ENCODE measurements around the gene RAB11B. TPM values are rescaled to one million over a fixed set of nuclear protein-coding genes. Genes with fewer than 3 reads are reported as not detected.

Gene RAB11B
- total and polyA plus RNA-seq, 9 of the 15 experiments (the other 6 are each of a cell fraction or from before 2014, with no cell fraction given) = 0.74 to 71.0 (median 13.8) TPM

GRCh38 chr19:8389891-8390616 is at the start of gene RAB11B (continued):
- no peak for TF ChIP-seq ZNF609 (CRISPR knock-in tag; IDR thresholded peaks at IDR 0.05; ENCODE audit: borderline replicate concordance)
- no peak for TF ChIP-seq POLR3A (IDR thresholded peaks at IDR 0.05; ENCODE audit: borderline replicate concordance, extremely low read depth, insufficient read depth, insufficient read length)
- no peak for TF ChIP-seq ZNF408 (CRISPR knock-in tag; IDR thresholded peaks at IDR 0.05; ENCODE audit: low read depth)
- no peak for TF ChIP-seq SMARCA5 (IDR thresholded peaks at IDR 0.05)
- TF ChIP-seq ILK (tag; IDR thresholded peaks at IDR 0.05; ENCODE audit: borderline replicate concordance, low read depth) = no peak
- TF ChIP-seq MLLT1 (IDR thresholded peaks at IDR 0.05) = peak in 1 of 2 experiments; percentile 96; a peak in 2 of 4 replicates
- peak; percentile 42; the same call in 1 of the 2 replicates for TF ChIP-seq POLR2AphosphoS5 (IDR thresholded peaks at IDR 0.05; ENCODE audit: control insufficient read depth, insufficient read depth, low read depth, low read length)
- no peak for TF ChIP-seq CHD7 (IDR thresholded peaks at IDR 0.05; ENCODE audit: low read depth, low read length)

Measured in K562 (cell line).